NCI-H1105 treated with DMSO at 0.1 percent for 48 hours (cell line): ENCODE results near the gene NAT10.

Source experiments
- DNase-seq: peaks from one replicate; lab custom pipeline; 2025; lab: John Stamatoyannopoulos, UW

Gene NAT10

DNA sequence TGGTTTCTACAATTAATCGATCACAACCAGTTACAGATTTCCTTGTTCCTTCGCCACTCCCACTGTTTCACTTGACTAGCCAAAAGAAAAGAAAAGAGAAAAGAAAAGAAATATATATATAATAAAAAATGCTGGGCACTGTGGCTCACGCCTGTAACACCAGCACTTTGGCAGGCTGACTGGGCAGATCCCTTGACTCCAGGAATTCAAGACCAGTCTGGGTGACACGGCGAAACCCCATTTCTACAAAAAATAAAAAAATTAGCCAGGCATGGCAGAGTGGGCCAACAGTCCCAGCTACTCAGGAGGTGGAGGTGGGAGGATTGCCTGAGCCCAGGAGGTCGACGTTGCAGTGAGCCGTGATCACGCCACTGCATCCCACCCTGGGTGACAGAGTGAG is 83.8 kb downstream of the NAT10 start:
- no peak for DNase-seq

DNA sequence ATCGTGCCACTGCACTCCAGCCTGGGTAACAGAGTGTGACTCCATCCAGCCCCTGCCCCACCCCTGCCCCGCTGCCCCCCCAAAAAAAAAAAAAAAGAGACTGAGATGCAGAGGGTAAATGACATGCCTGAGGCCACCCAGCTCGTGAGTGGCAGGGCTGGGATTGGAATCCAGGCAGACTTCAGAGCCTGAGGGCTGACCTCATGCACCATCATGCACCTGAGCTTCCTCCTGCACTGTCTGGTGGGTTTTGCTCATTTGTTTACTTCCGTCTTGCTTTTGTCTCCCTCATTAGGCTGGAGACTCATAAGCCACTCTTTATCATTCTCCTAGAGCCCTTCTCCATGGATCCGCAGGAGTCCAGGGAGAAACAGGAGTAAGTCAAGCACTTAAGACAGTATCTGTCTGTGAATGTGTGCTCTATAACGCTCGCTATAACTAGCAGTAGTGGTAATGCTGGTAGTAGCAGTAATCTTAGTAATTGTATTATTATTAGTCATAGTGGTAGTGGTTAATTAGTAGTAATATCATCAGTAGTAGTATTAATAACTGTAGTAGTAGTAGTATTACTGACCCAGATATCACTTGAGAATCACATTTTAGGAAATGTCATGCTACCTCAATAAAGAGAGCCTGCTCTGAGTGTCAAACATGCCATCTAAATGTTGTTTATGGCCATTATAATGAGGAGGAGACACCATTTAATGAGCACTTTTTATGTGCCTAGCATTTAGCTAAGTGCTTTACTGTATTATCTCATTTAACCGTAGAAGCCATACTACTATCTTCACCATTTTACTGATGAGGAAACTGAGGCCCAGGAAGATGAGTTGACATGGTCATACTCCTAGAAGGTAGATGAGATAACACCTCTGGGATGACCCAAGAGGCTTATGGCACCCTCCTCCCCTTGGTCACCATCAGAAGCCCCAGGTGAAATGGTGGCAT is 85.0 kb downstream of the NAT10 start:
- no peak for DNase-seq

DNA sequence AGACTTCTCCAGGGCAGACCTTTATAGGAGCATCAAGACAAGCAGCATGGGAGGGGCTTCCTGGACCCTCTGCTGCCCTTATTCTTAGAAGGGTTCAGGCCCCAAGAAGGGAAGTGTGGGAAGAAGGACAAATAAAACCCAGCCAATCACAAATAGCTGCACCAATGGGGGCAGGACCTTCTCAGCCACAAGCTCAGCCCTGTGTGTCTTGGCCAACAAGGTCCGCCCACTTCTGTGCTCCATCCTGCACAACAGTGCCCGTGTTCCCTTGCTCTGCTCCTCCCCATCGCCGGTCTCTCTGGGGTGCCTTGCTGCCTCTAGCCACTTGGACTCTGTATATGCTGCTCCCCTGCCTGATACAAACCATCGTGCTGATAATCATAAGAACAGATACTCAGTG is 86.1 kb downstream of the NAT10 start:
- DNase-seq: no peak

DNA sequence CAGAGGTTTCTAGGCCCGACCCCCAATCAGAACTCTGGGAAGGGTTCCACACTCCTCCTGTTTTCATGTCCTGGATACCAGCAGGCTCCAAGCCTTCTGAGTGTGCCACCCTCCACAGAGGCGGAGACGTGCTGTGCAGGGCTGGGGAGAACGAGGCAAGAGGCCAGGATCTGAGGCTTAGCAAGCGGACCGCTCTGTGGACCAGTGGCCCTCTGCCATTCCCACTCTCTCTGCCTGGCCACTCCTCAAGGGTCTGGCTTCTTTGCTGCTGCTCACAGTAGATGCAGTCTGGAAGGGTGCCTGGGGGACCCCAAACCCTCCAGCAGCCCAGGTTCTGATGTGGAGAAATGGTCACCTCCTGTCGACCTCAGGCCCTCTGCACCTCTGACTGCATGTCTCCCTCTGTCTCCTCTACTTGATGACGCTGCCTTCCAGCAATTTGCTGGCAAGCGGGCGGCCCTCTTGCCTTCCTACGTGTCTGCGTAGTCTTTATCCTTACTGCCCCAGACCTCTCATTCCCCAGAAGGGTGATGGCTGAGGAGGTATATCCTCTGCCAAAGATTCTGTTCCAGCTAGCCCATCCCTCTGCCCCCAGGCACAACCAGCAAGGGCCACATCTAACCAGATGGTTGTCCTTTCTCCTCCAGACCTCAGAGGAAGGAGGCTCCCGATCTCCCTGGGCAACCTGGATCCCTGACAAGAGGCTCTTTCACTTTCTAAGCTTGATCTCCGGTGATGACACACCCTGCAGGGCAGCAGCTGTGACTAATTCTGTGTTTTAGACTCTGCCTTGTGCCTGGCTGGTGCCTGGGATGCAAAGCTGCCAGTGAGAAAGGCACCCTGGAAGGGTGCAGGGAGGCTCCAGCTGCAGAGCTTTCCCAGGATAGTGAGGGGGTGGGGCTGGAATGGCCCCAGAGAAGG is 87.3 kb downstream of the NAT10 start:
- no peak for DNase-seq

DNA sequence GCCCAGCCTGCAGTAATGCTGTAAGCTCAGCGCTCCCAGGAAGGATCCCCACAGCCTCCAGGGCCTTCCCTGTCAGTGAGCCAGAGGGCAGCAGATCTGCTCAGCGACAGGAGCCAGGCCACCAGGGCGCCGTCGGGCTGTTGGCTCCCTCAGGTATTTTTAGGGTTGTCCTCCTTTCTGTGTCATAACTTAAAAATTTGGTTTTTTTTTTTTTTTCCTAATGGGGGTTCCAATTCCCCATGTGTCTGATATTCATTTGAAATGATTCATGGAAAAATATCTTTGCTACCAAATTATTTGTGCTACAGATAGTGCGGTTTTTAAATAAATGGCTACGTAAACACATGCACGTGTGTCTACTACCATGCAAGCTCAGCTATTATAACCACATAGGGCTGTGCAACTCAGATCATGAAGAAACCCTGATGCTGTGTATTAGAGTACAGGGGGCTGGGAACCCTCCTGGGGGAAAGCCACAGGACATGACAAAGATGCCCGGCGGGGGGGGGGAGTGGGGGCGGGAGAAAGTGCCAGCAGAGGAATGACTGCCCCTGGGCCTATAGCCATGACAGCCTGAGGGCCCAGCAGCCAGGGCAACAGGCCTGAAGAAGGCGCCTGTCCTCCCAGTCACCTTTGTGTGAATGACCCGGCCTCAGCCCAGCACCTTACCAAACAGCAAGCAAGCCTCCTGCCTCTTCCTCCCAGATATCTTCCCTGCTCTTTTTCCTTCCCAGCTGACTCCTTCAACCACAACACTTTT is 89.3 kb downstream of the NAT10 start:
- no peak for DNase-seq
